GM21786 (cell line): ENCODE measurements around the gene C1RL.
"Not testable (repeated sequence)": the region's sequence is repeated elsewhere in the genome, so short reads cannot be mapped to it uniquely, and the experiment has no call there.

ENCODE experiments used
- ATAC-seq: cut with Tn5 transposase; IDR thresholded peaks from one replicate; pipeline ENCODE4 v1.9.1; 2021; ENCODE audit not compliant: unreplicated experiment

C1RL gene

DNA sequence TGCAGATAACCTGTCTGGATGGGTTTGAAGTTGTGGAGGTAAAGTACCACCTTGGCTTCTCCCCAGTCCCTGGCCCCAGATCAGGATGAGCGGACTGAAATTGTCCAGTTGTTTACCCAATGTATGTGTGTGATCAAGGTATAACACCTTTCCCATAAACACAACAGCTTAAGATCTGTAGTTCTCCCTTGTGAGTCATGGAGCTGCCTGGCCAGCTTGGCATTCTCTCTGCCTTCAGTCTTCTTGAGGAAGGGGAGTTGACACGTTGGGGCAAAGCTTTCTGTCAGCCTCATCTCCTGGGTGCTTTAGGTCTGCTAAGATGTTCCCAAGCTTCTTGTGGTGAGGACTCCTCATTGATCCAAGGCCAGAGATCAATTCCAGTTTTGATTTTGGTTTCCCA, 42.4 kb downstream of the C1RL start:
- ATAC-seq: no peak

DNA sequence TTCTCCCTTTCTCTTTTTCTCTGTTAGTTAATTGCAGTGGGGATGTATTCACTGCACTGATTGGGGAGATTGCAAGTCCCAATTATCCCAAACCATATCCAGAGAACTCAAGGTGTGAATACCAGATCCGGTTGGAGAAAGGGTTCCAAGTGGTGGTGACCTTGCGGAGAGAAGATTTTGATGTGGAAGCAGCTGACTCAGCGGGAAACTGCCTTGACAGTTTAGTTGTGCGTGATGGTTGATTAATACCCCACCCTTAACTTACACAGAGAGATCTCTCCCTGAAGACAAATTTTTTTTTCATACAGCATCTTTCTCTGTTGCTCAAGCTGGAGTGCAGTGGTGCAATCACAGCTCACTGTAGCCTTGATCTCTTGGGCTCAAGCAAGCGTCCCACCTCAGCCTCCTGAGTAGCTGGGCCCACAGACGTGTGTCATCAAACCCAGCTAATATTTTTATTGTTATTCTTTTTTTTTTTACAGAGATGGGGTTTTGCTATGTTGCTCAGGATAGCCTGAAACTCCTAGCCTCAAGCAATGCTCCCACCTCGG, 43.9 kb downstream of the C1RL start:
- no peak for ATAC-seq

DNA sequence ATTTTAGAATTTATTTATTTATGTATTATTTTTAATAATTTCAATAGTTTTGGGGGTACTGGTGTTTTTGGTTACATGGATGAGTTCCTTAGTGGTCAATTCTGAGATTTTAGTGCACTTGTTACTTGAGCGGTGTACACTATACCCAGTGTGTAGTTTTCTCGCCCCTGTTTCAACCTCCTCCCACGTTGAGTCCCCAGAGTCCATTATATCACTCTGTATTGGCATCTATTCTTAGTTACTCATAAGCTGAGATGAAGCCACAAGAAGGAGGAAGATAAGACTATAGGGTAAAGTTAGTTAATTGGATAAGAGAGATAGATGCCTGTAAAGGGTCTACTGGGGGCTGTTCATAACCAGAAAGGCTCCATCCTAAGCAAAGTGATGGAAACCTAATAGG, 44.5 kb downstream of the C1RL start:
- no peak for ATAC-seq

DNA sequence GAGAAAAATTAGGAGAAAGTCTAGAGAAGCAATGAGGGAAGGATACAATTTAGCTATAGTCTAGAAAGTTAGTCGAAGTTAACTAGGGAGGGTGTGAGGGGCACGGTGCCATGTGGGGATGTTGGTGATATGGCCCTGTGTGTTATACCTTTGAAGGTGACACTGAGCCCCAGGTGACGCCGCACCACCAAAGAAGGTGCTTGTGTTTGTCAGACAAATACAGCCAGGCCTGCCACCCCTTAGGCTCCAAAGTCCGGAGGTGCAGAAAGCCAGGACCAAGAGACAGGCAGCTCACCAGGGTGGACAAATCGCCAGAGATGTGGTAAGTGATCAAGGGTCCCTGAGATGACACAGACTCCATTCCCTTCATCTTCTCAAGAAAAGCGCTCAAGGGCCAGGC, 47.4 kb downstream of the C1RL start:
- no peak for ATAC-seq

DNA sequence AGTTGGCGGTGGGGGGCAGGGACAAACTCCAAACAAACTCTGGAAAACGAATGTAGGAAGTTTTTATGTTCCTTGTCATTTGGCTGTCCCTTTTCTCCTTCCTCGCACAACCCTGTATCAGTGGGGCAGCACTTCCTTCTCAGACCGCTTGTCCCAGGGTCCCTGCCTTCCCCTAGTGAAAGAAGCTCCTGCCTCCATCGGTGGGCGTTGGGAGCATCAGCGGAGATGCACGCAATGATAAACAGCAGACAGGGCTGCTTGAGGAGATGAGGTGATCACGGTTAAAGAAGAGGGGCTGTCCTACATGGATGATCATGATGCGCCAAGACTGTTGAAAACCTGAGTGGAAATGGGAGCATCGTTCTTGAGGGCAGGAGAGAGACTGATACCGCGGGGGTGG, 47.9 kb downstream of the C1RL start:
- ATAC-seq: no peak

DNA sequence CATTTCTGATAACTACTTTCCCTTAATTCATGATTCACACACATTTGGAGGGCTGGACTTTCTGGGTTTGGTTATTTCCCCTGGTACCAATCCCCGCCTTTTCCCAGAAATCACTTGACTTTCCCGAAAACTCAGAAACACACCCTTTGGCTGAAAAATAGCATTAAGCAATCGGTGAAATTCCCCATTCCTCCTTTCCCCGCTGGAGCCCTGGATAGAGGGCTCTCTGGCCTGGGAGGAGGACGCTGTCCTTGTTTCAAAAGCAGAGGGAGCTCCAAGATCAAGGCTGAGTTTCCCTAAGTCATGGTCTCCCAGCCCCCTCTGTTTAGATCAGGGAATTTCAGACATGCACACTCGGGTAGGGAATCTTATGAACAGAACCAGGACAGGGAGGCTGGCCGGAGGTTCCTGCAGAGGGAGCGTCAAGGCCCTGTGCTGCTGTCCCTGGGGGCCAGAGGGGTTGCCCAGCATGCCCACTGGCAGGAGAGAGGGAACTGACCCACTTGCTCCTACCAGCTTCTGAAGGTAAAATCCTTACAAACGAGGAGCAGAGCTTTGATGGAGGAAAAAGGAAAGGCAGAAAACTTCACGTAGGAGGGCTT, 48.6 kb downstream of the C1RL start, which contains the start of gene C1S:
Gene C1S (plus strand): TSS at position 366 of the 602 bp plus-strand sequence. CDS start 1,195 bp downstream, outside the sequence.
- ATAC-seq: no peak

DNA sequence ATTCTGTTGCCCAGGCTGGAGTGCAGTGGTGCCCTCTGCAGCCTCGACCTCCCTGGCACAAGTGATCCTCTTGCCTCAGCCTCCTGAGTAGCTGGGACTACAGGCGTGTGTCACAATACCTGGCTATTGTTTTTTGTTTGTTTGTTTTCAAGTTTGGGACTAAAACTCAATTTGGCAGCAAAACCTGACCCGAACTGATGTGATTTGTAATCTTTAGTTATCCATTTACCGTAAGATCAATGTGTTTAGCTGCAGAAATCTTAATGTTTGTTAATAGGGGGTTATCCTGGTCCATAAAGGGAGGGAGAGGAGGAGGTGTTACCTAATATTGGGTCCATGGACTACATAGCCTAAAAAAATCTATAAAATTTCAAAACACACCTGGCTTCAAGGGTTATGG, 49.2 kb downstream of the C1RL start:
- no peak for ATAC-seq

DNA sequence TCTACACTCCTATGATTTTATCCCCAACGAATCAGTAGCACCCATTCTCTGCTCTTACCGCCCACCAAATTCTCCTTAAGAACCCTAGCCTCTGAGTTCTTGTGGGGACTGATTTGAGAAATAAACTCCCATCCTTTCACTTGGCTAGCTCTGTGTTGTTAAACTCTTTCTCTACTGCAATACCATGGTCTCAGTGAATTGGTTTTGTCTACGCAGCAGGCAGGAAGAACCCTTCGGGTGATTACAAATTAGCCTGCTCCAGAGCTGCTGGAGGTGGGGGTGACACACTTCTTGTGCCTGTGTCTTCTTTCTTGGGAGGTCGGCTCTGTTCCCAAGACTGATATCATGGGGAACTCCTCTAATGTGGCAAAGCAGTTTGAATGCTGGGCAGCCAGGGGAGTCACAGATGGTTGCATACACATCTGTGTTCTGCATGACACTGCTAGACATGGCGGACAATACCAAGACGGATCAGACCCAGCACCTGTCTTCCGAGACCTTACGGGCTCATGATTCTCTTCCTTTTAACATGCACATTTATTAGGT, 50.1 kb downstream of the C1RL start:
- no peak for ATAC-seq

DNA sequence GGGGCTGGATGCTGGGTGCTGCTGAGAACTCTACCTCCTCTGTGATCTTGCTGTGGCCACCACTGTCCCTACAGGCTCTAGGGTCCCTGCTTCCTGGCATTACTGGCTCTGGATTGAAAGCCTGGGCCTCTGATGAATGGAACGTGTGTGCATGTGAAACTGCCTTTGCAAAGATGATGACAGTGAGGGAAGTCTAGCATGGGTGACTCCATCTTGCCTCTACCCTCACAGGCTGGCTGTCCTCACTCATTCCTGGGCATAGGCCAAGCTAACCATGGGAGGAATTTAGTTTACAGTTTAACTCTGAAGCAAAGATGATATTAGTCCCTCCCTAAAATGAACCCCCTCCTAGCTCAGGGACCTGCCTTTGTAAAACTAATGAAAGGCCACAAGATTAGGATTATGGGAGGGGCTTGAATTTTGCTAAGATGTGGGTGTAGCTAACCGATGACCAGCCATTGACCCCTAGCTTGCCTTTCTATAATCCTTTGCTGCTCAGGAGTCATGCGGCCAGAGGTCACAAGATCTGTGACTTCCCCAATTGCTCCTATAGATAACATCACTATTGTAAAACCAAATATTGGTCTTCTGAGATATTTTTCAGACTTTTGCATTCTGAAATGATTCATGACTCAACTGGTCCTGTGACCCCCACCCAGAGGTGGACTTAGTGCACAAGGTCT, 50.7 kb downstream of the C1RL start:
- ATAC-seq: no peak

DNA sequence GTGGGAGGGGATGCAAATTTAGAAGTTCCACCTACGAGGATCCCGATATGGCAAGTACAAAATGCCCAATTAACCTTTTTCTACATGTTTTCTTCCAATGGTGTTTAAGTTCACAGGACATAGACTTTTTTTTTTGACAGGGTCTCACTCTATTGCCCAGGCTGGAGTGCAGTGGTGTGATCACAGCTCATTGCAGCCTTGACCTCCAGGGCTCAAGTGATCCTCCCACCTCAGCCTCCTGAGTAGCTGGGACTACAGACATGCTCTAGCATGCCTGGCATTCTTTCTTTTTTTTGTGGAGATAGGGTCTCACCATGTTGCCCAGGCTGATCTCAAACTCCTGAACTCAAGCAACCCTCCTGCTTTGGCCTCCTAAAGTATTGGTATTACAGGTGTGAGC, 53.3 kb downstream of the C1RL start:
- ATAC-seq: not testable (repeated sequence)

DNA sequence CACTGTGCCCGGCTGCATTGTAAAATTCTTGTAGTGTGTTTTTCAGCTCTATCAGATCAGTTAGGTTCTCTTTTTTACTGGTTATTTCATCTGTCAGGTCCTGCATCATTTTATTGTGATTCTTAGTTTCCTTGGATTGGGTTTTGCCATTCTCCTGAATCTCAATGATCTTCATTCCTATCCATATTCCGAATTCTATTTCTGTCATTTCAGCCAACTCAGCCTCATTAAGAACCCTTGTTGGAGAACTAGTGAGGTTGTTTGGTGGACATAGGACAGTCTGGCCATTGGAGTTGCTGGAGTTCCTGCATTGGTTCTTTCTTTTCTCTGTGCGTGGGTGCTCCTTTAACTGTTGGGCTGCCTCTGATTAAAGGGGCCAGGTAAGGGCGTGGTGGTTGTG, 54.1 kb downstream of the C1RL start:
- no peak for ATAC-seq

DNA sequence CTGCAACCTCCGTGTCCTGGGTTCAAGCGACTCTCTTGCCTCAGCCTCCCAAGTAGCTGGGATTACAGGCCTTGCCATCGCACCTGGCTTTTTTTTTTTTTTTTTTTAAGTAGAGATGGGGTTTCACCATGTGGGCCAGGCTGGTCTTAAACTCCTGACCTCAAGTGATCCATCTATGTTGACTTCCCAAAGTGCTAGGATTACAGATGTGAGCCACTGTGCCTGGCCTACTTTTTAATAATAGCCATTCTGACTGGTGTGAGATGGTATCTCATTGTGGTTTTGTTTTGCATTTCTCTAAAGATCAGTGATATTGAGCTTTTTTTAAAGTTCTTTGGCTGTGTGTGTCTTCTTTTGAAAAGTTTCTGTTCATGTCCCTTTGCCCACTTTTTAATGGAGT, 59.0 kb downstream of the C1RL start:
- ATAC-seq: not testable (repeated sequence)

DNA sequence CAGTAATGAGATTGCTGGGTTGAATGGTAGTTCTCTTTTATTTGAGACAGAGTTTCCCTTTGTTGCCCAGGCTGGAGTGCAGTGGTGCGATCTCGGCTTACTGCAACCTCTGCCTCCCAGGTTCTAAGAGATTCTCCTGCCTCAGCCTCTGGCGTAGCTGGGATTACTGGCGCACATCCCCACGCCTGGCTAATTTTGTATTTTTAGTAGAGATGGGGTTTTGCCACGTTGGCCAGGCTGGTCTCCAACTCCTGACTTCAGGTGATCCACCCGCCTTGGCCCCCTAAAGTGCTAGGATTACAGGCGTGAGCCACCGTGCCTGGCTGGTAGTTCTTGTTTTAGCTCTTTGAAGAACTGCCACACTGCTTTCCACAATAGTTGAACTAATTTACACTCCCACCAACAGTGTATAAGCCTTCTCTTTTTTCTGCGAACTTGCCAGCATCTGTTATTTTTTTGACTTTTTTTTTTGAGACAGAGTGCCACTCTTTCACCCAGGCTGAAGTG, 59.5 kb downstream of the C1RL start:
- not testable (repeated sequence) for ATAC-seq

DNA sequence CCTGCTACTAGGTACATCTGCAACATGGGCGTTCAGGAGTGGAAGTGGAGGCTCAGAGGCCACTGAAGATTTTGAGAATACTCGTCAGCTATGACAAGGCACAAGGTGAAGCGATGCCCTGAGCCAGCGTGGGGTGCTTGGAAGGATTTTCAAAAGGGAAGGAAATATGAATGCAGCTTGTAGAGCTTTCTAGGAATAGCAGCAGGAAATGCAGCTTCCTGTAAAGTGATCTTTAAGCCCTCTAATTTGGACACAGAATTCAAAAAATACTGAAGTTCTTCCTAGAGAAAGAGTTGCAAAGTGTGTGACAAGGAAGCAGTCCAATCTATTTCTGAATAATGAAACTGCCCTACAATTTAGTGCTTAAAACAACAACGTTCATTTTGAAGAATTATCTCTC, 61.7 kb downstream of the C1RL start:
- no peak for ATAC-seq

DNA sequence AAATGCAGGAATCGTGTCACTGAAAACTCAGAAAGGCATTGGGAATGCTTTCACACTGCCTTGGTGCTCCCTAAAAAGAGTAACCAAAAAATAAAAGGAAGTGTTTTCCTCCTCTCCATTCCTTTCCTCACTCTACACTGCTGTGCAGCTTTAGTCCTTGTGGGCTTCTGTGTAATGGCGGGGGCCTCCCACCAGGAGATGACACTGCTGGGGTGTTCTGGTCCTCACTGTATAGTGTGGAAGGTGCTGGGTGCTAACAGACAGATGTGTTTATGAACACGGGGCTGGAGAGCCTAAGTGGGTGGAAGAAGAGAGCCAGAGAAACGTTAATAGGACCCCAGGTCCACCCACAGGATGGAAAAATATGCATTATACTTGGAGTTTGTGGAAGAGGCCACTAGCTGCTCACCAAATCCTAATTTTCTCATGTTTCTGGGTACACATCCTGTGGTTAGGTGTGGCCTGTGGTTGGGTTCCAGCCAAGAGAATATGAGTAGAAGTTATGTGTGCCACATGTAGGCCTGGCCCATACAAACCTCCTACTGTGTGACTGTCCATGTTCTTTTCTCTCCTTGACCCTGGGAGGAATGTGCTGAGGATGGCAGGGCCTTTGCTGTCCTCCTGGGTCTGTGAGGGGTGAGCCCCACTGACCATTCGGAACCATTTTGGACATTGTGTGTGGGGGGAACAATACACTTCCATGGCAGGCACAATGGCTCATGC, 62.5 kb downstream of the C1RL start:
- no peak for ATAC-seq

DNA sequence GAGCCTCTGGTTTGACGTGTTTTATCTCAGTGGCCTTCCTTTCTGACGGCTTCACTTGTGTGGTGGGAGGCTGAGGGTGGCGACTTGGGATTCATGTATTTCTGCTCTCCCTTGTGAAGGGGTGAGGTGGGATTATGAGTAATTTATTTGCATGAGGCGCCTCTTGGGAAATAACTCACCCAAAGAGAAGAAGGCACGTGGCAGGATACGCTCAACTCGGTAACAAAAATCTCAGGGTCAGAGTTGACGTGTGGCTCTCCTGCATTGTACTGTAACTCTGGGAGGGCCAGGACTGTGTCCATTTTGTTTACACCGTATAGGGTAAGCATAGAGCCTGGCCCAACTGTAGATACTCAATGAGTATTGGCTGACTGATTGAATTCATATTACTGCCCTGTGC, 63.1 kb downstream of the C1RL start:
- no peak for ATAC-seq
